GM19351 (cell line): Measurements from ENCODE around the gene CTAGE1.

Experiments
- ATAC-seq: cut with Tn5 transposase; IDR thresholded peaks from one replicate; pipeline ENCODE4 v1.9.1; 2021; ENCODE audit warnings: mild to moderate bottlenecking, moderate library complexity; ENCODE audit not compliant: unreplicated experiment

The CTAGE1 gene

DNA sequence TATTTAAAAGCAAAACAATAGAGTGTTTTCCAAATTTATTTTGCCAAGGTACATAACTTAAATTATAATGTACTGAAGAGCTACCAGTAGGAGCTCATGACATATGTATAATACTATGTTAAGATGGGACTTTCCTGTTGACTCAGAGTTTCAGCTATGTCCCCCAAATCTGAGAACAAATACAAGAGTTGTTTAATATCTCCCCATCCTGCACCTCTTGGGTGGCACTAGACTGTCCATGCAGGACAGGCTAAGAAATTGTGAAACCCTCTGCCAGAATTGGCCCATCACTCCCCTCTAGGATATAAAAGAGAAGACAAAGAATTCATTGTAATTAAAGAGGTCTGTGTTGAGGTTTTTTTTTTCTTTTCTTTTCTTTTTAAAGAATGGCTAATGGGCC lies 21.7 kb upstream of the CTAGE1 start:
- ATAC-seq: no peak

DNA sequence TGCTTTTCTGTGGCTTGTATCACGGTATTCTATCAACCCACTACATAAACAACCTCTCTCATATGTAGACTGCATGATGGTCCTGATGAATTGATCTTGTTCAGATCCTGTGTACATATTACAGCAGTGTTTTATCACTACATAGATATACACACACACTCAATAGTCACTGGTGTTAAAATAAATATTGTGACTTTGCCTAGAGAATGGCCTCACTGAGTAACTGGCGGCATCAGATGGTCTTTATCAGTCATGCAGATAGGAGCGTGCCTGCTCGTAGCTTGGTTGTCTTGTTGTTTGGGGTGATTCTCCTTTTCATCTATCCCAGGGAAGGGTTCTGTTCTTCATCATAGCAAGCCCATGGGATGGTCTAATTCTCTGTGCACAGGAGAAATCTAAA lies 18.4 kb upstream of the CTAGE1 start:
- no peak for ATAC-seq

- no peak for ATAC-seq
These were observed 17.4 kb upstream of the CTAGE1 start for GRCh38 chr18:22434973-22435608.

DNA sequence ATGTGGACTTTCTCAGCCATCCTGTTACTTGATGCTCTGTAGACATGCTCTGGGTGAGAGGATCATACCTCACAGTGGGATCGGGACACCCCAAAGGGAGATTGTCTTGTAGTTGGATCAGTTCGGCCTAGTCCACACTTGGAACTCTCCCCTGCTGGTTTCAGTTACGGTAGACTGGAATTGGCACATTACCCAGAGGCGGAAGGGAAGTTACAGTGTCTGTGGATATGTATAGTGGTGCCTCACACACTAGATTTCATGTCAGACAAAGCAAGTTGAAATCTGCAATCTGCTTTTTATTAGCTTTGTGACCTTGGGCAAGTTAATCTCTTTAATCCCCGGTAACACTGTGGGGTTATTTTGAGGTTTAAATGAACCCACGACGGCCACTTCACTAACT lies 16.2 kb upstream of the CTAGE1 start:
- no peak for ATAC-seq

- no peak for ATAC-seq
These were observed 15.0 kb upstream of the CTAGE1 start for GRCh38 chr18:22432657-22433137.

GRCh38 chr18:22429564-22429963 lies 11.8 kb upstream of the CTAGE1 start:
- ATAC-seq: no peak

GRCh38 chr18:22428672-22429071 lies 11.0 kb upstream of the CTAGE1 start:
- ATAC-seq: no peak

DNA sequence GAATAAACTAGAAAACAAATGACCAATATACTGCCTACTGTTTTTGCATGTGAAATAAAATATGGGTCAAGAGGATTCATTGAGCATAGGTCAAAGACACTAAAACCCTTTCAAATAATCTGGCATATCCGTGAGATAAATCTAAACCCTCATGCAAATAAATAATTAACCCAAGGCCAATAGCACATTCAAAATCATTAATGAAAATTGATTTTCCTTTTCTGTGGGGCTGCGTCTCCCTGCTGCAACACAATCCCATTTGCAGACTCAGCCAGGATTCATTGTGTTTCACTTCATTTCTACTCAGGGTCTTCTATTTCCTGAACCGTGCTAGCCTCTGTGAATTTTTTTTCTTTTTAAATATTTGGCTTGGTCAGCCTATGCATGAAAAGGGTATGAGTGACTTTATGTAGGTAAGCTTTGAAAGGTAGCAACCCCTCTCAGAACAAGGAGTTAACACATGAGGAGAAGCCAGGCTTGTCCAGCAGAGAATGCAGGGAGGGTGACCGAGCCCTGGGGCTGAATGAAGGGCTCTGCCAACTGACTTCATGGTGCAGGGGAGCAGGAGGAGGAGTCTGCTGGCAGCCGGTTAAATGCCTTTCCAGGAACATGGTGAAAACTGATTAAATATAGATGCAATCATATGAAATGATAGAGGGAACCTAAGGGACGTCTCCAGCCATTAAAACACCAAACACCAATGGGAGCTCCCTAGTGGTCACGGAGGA lies 10.3 kb upstream of the CTAGE1 start:
- ATAC-seq: no peak

DNA sequence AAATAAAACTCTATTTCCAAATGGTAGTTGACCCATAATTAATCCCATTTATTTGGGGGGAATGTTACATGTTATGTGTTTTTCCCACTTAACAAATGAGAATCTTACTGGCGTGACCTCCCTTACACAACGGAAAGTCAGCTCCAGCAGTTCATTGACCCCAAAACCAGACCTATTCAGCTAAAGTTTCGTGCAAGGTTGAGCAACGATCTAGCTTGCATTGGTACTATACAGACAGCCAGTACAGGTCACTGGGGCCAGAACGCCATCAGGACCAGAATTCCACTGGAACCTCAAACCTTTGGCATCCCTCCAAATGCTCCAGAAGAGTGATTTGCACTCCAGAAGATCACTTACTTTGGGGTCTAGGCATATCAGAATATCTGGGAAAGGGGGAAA lies 6.8 kb upstream of the CTAGE1 start:
- ATAC-seq: no peak

DNA sequence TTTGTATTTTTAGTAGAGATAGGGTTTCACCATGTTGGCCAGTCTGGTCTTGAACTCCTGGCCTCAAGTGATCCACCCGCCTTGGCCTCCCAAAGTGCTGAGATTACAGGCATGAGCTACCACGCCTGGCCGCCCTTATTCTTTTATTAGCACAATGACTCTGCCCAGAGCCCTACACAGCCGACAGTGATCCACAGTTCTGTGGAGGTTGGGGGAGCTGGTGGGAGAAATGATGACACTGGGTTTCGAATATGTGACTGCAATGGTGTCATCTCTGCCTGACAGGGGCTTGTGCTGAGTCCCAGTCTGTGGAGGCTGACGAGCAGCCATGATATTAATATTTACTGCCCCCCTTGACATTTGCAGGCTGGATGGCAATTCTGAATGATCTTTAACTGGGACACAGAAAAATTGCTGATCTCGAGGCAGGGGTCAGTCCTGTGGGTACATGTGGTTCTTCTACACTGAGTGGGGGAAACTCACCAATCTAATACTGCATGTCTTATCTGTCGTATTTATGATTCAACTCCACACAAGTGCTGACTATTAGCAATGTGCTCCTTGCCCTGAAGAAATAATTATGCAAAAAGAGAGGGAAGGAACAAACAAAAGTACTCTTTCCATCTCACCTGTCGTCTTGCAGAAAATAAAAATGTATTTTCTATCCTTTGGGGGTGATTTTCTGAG lies 6.3 kb upstream of the CTAGE1 start:
- ATAC-seq: no peak

DNA sequence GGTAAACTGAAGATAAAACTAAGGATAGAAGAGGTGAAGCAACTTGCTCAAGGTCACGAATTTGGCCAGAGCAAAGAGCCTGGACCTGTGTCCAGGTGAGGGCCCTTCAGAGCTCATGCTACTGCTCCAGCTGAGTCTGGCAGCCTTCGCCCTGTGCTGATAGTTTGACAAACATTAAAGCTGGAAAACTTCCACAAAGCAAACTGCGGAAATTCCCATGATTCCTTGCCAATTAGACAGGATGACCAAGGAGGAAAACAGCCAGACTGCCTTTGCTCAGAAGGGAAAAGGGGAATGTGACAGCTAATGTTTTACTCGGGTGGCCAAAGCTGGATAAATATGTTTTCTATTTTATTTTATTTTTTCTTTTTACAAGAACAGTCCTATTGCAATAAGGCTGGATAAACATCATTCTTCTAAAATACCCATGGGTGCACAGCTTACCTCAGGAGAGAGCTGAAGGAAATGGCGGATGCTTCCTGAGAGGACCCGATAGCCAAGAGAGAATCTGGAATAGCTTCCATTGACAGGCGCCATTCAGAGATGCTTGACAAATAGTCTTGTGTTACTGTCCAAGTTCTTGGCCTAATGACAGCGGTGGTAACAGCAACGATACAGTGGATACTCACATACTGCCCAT lies 5.3 kb upstream of the CTAGE1 start:
- no peak for ATAC-seq

GRCh38 chr18:22420652-22421051 lies 2.9 kb upstream of the CTAGE1 start:
- ATAC-seq: no peak

DNA sequence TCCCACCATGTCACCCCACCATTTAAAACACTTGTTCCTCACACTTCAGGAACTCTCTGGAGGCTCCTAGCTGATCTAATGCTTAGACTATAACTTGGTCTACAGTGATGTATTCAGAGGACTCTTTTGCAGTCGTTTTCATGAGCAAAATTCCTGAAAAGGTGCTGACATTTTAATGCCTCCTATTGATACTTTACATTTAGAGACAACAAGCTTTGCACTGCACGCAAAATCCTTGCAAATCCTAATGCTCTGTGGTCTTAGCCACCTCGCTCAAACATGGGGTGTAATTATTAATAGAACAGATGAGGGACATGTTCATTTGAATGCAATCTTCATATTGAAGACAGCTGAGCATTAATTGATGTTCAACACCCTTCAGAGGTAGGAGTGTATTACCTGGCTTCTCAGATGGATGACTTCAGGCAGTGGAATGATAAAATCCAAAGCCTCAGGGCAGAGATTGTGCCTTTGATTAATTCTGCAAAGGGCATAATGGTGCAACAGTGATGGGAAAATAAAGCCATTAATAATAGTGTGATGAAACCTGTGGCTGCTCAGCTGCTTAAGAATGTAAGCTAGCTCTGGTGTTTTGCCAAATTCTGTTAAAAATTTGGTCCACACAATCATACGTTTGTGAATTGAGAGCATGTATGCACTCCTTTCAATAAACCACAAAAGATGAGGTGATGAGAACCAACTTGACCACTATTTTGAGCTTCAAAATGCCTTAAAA lies 5.4 kb downstream of the CTAGE1 start:
- no peak for ATAC-seq

GRCh38 chr18:22411446-22411845 lies 6.3 kb downstream of the CTAGE1 start:
- ATAC-seq: no peak

DNA sequence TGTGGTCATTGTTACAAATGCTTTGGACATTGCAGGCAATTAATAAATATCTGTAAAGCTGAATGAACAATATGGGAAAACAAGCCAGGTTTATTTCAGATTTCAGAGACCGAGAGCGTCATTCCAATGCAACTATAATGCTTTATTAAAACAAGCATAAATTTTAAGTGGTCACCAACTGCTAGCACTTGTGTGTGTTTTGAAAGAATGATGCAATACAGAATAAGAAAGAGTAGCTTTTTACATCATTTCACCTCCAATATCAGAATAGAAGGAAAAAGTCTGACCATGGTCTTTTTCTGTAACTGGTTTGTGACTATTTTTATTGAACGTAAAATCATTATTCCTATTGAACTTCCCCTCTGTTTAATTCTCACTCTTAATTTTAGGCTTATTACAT lies 7.6 kb downstream of the CTAGE1 start:
- no peak for ATAC-seq

DNA sequence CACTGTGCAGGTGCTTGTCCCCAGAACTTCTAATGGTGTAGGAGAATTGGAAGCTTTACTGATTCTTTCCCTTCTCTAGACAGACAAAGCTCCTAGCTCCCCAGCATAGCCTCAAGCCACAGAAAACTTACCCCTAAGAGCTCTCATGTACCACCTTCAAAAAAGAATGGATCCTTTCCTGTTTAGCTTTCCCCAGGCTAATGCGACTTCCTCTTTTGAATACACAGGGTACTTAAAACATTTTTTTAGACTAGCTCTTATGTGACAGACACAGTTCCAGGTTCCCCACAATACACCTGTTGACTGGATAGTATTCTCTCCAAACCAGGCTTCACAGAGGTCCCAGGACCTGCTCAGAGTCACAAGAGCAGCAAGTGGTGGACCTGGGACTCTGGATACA lies 8.3 kb downstream of the CTAGE1 start:
- ATAC-seq: no peak

DNA sequence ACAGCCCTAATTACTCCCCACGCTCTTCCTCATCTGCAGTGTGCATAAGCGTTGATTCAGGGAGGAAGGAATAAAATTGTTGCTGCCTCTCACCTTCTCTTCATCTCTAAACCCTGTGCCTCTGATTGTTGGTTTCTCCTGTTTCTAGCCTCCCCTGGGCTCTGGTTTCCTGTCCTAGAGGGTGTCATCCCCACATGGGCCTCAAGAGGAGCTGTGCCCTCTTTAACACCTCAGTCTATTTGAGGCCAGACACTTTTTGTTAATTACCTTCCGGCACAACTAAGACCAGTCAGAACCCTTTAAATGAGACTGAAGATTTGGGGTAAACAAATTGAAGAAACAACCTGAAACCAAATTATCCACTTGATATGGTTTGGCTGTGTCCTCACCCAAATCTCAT lies 9.7 kb downstream of the CTAGE1 start:
- no peak for ATAC-seq

DNA sequence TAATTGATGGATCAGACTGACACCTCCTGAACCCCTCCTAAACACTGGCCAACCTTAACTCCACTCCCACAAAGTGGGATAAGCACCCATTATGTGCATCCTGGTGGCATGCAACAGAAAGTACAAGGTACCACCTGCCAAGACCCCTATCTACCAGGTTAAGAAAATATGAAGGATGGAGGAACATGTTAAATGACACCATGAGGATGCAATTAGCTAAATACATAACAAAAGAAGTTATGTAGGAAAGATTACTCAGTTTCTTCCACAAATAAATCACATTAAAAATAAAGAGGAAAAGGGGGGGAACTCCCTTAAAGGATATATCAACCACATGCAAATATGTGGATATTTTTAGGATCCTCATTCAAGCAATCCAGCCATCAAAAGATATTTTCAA lies 12.6 kb downstream of the CTAGE1 start:
- no peak for ATAC-seq

DNA sequence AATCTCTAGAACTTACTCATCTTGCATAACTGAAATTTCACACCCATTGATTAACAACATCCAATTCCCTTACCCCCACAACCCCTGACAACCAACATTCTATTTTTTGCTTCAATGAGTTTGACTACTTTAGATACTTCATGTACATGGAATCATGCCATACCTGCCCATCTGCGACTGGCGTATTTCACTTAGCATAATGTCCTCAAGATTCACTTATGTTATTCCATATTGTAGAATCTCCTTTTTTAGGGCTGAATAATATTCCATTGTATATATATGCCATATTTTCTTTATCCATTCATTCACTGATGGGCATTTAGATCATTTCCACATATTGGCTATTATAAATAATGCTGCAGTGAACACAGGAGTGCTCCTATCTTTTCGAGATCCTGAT lies 13.8 kb downstream of the CTAGE1 start:
- no peak for ATAC-seq

- ATAC-seq: no peak
These were observed 17.8 kb downstream of the CTAGE1 start for GRCh38 chr18:22399949-22400348.

GRCh38 chr18:22398464-22398863 lies 19.3 kb downstream of the CTAGE1 start:
- ATAC-seq: no peak
